Trophoblast cell (in vitro differentiated cells and primary cell): Measurements from ENCODE around the gene LRRFIP1. TPM values are rescaled to one million over a fixed set of nuclear protein-coding genes. Genes with fewer than 3 reads are reported as not detected.

Experiments used
- DNase-seq, 2 donors: peaks; one replicate each; pipeline ENCODE4 v3.0.0-alpha.2; 2016
- H2AFZ ChIP-seq: 2 replicates; pipeline ENCODE4 v1.6.1; 2013; ENCODE audit warnings: low read length, moderate library complexity, mild to moderate bottlenecking; ENCODE audit not compliant: insufficient read depth, poor library complexity
- H2AK5ac ChIP-seq: 2 replicates; pipeline ENCODE4 v1.6.1; 2013; ENCODE audit warnings: mild to moderate bottlenecking, low read length
- H2BK120ac ChIP-seq: 2 replicates; pipeline ENCODE4 v1.6.1; 2013; ENCODE audit warnings: low read length, mild to moderate bottlenecking, moderate library complexity; ENCODE audit not compliant: insufficient read depth, poor library complexity
- H2BK12ac ChIP-seq: 2 replicates; pipeline ENCODE4 v1.6.1; 2013; ENCODE audit warnings: mild to moderate bottlenecking, low read length, moderate library complexity
- H2BK5ac ChIP-seq: 2 replicates; pipeline ENCODE4 v1.6.1; 2013; ENCODE audit warnings: low read length, low read depth, moderate library complexity, mild to moderate bottlenecking; ENCODE audit not compliant: poor library complexity
- H3K14ac ChIP-seq: 2 replicates; pipeline ENCODE4 v1.6.1; 2013; ENCODE audit warnings: mild to moderate bottlenecking, low read length
- H3K18ac ChIP-seq: 2 replicates; pipeline ENCODE4 v1.6.1; 2013; ENCODE audit warnings: mild to moderate bottlenecking, low read length
- H3K23ac ChIP-seq: 2 replicates; pipeline ENCODE4 v1.6.1; 2013; ENCODE audit warnings: low read length
- H3K27ac ChIP-seq: 2 replicates; pipeline ENCODE4 v1.5.1; 2013; ENCODE audit warnings: low read depth, mild to moderate bottlenecking, inconsistent platforms, low read length, moderate library complexity
- H3K27me3 ChIP-seq: 2 replicates; pipeline ENCODE4 v1.6.1; 2013; ENCODE audit warnings: inconsistent platforms, mild to moderate bottlenecking, low read length, moderate library complexity; ENCODE audit not compliant: insufficient read depth
- H3K36me3 ChIP-seq, 2 experiments: 1 replicate in 1 of 2; 2 replicates in 1 of 2; pipeline ENCODE4 v1.6.1; 2013; ENCODE audit warnings: low read length in 2 of 2, mild to moderate bottlenecking in 2 of 2, moderate library complexity in 1 of 2; ENCODE audit not compliant: insufficient read depth in 2 of 2, control insufficient read depth in 1 of 2
- H3K4ac ChIP-seq: 2 replicates; pipeline ENCODE4 v1.6.1; 2013; ENCODE audit warnings: low read depth, mild to moderate bottlenecking, low read length, moderate library complexity
- H3K4me1 ChIP-seq, 2 experiments: 1 replicate in 1 of 2; 2 replicates in 1 of 2; pipeline ENCODE4 v1.6.1; 2013; ENCODE audit warnings: low read length in 2 of 2, mild to moderate bottlenecking in 2 of 2, moderate library complexity in 1 of 2; ENCODE audit not compliant: insufficient read depth in 2 of 2, control insufficient read depth in 1 of 2
- H3K4me2 ChIP-seq: 2 replicates; pipeline ENCODE4 v1.6.1; 2013; ENCODE audit warnings: inconsistent platforms, mild to moderate bottlenecking, low read length, moderate library complexity
- H3K4me3 ChIP-seq: 2 replicates; pipeline ENCODE4 v1.5.1; 2013; ENCODE audit warnings: mild to moderate bottlenecking, low read depth, low read length, inconsistent platforms
- H3K79me1 ChIP-seq: one replicate; pipeline ENCODE4 v1.6.1; 2013; ENCODE audit warnings: low read length
- H3K79me2 ChIP-seq: 2 replicates; pipeline ENCODE4 v1.6.1; 2013; ENCODE audit warnings: low read length, mild to moderate bottlenecking; ENCODE audit not compliant: control insufficient read depth, insufficient read depth, poor library complexity
- H3K9ac ChIP-seq: 2 replicates; pipeline ENCODE4 v1.6.1; 2013; ENCODE audit warnings: mild to moderate bottlenecking, low read length
- H3K9me3 ChIP-seq: 2 replicates; pipeline ENCODE4 v1.6.1; 2013; ENCODE audit warnings: low read depth, mild to moderate bottlenecking, control low read depth, inconsistent platforms, low read length; ENCODE audit not compliant: insufficient read depth
- H4K12ac ChIP-seq: 2 replicates; pipeline ENCODE4 v1.6.1; 2013; ENCODE audit warnings: low read depth, mild to moderate bottlenecking, low read length, moderate library complexity
- H4K8ac ChIP-seq: 2 replicates; pipeline ENCODE4 v1.6.1; 2013; ENCODE audit warnings: low read depth, mild to moderate bottlenecking, low read length, moderate library complexity
- H4K91ac ChIP-seq: one replicate; pipeline ENCODE4 v1.6.1; 2013; ENCODE audit warnings: low read depth, mild to moderate bottlenecking, low read length, moderate library complexity
- WGBS: extraction: QIAGEN DNeasy Blood & Tissue Kit; methylation state at CpG from one replicate; pipeline ENCODE4 v1.1.7; 2013; ENCODE audit warnings: missing lambda C conversion rate; ENCODE audit not compliant: insufficient read length, insufficient coverage; ENCODE audit errors: extremely low coverage; 5-methylcytosine and 5-hydroxymethylcytosine counted together
- polyA plus RNA-seq: library from polyadenylated mRNA; stranded (reverse); fragments of 200-250 nt; gene quantifications from 2 replicates; pipeline ENCODE4 v1.2.3, GENCODE V29; 2013

Gene LRRFIP1, protein sequence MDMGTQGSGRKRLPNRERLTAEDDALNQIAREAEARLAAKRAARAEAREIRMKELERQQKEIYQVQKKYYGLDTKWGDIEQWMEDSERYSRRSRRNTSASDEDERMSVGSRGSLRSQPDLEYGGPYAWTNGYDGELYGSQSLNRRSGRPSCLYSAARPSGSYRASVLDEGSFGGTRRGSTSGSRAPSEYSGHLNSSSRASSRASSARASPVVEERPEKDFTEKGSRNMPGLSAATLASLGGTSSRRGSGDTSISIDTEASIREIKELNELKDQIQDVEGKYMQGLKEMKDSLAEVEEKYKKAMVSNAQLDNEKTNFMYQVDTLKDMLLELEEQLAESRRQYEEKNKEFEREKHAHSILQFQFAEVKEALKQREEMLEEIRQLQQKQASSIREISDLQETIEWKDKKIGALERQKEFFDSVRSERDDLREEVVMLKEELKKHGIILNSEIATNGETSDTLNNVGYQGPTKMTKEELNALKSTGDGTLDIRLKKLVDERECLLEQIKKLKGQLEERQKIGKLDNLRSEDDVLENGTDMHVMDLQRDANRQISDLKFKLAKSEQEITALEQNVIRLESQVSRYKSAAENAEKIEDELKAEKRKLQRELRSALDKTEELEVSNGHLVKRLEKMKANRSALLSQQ
- polyA plus RNA-seq = 51.0 and 58.1 TPM in 2 replicates

DNA sequence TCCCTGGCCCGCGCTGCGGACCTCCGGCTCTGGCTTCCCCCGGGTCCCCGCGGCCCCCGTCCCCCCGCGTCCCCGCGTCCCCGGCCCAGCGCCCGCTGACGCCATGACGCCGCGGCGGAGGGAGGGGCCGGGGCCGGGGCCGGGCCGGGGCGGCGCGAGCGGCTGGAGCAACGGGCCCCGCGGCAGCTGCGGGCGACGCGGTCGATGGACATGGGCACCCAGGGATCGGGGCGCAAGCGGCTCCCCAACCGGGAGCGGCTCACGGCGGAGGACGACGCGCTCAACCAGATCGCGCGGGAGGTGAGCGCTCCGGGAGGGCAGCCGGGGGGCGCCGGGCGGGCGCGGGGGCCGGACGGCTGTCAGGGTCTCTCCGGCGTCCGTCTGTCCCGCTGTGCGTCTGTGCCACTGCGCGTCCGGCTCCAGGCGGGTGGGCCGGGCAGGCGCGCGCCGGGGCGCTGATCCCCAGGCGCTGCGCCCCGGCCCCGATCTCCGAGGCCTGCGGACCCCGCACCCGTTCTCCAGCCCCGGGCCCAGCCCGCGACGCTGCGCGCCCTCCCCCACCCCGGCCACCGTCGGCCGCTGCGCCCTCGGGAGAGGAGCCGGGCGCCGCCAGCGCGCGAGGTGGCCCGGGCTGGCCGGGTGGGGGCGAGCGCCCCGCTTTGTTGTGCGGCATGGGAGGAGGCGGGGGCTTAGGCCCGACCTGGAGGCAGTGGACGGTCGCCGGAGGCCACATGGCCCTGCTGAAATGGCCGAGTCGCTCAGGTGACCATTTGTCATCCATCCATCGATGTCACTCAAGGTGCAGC, at the start of gene LRRFIP1:
TSS of gene LRRFIP1 (plus strand) at position 147 of the 806 bp plus-strand sequence. CDS start at position 205, 58 bp downstream.
- no peak within 1 kb of the TSS for H2AK5ac ChIP-seq
- H3K4ac ChIP-seq = peak within 1 kb of the TSS; percentile 25
- H2BK5ac ChIP-seq = no peak within 1 kb of the TSS
- H3K27me3 ChIP-seq = no peaks in the 10 kb centered on the region
- DNase-seq = peak in 1 of 2 donors; percentile 29
- no peak within 1 kb of the TSS for H3K23ac ChIP-seq
- peak within 1 kb of the TSS; percentile 92 for H3K4me2 ChIP-seq
- peak within 1 kb of the TSS; percentile 62 for H2BK120ac ChIP-seq
- peak within 1 kb of the TSS; percentile 15 for H2BK12ac ChIP-seq
- H3K79me1 ChIP-seq = peaks cover 6% of the 10 kb centered on the region
- H3K4me1 ChIP-seq = peaks cover 2 to 7% of the 10 kb centered on the region in 2 experiments
- peak within 1 kb of the TSS; percentile 24 for H3K9ac ChIP-seq
- H3K4me3 ChIP-seq = peak within 1 kb of the TSS; percentile 82
- peak within 1 kb of the TSS; percentile 63 for H4K91ac ChIP-seq
- WGBS = no CpG with 5 or more reads among the region's 114 CpGs
- no peaks in the 10 kb centered on the region for H3K36me3 ChIP-seq
- H4K12ac ChIP-seq = peak within 1 kb of the TSS; percentile 58
- peak within 1 kb of the TSS; percentile 86 for H2AFZ ChIP-seq
- no peak within 1 kb of the TSS for H3K27ac ChIP-seq
- peaks cover 2% of the 10 kb centered on the region for H3K9me3 ChIP-seq
- H3K14ac ChIP-seq = peak within 1 kb of the TSS; percentile 75
- H3K79me2 ChIP-seq = peaks cover 2% of the 10 kb centered on the region
- peak within 1 kb of the TSS; percentile 69 for H4K8ac ChIP-seq
- peak within 1 kb of the TSS; percentile 85 for H3K18ac ChIP-seq

DNA sequence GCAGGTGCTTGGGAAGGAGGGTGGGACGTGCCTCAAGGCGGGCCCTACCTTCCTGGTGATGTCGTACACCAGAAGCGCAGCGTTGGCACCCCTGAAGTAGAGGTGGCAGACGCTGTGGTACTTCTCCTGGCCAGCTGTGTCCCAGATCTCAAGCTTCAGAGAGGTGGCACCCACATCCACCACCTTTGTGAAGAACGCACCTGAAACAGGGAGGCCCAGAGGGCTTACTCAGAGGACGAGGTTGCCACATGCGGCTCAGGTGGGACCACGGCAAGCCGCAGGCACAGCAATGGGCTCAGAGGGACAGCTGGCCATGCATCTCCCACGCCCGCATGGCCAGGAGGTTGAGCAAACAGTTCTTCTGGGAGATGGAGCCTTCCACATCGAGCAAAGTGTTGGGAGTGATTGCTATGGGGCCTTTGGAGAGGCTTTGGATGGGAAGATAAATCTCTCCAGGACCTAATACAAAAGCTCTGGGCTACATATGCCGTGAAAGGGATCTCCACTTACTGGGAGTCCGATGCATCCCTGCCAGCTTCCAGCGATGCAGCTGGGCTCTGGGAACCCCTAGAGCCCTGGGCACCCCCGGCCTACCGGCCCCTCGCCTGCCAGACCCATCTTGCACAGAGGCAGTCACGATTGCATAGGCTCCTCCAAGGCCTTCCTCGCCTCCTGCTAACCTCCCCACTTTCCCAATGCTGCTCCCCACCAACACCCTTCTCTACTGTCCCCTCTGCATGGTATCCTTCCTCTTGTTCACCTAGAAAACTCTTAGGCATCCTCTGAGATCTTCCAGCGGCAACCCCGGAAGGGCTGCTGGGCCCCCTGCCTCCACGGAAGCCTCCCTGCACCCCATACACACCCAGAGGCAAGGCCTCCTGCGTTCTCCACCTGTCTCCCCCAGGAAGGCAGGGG, 49.2 kb upstream of the LRRFIP1 start:
- Histone ChIP-seq H3K4me1 (peaks cover 12% of the 10 kb centered on the region in 2 experiments), H3K18ac (no peak overlapping the region), H3K14ac (no peak overlapping the region), H3K4me2 (no peak overlapping the region), H2BK12ac (no peak overlapping the region), H2AK5ac (no peak overlapping the region), H3K79me2 (no peaks in the 10 kb centered on the region), H3K23ac (no peak overlapping the region), H4K8ac (no peak overlapping the region), H2AFZ (no peak overlapping the region), H2BK5ac (no peak overlapping the region), H2BK120ac (no peak overlapping the region), H3K36me3 (peaks cover 2% of the 10 kb centered on the region in 2 experiments), H3K4me3 (no peak overlapping the region), H3K9me3 (no peaks in the 10 kb centered on the region), H3K9ac (no peak overlapping the region), H4K91ac (no peak overlapping the region), H3K79me1 (peaks cover 2% of the 10 kb centered on the region), H3K27me3 (no peaks in the 10 kb centered on the region), H3K4ac (no peak overlapping the region), H4K12ac (no peak overlapping the region), H3K27ac (no peak overlapping the region)
- DNase-seq = no peak
- no CpG with 5 or more reads among the region's 26 CpGs for WGBS

DNA sequence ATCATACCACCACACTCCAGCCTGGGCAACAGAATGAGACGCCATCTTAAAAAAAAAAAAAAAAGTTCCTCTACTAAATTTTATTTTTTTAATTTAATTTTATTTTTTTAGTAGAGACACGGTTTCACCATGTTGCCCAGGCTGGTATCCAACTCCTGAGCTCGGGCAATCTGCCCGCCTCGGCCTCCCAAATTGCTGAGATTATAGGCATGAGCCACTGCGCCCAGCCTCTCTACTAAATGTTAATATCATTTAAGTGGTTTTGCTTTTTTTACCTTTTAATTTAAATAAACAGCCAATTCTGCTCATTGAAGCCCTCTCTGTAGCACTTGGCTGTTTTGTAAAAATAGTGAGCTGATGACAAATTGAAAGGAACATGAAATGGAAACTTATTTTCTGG, 46.1 kb upstream of the LRRFIP1 start:
- Histone ChIP-seq H3K27me3 (no peaks in the 10 kb centered on the region), H3K79me1 (no peaks in the 10 kb centered on the region), H3K4me2 (no peak overlapping the region), H4K12ac (no peak overlapping the region), H3K27ac (no peak overlapping the region), H2AFZ (no peak overlapping the region), H4K8ac (no peak overlapping the region), H4K91ac (no peak overlapping the region), H2BK5ac (no peak overlapping the region), H2AK5ac (no peak overlapping the region), H3K4me1 (peaks cover 6 to 14% of the 10 kb centered on the region in 2 experiments), H3K79me2 (no peaks in the 10 kb centered on the region), H3K14ac (no peak overlapping the region), H3K9me3 (no peaks in the 10 kb centered on the region), H3K4ac (no peak overlapping the region), H3K18ac (no peak overlapping the region), H3K23ac (no peak overlapping the region), H2BK12ac (no peak overlapping the region), H3K9ac (no peak overlapping the region), H3K4me3 (no peak overlapping the region), H2BK120ac (no peak overlapping the region), H3K36me3 (peaks cover 2% of the 10 kb centered on the region in 2 experiments)
- no CpG with 5 or more reads among the region's 6 CpGs for WGBS
- no peak for DNase-seq
